GM12891 (cell line): ENCODE measurements around the gene DIDO1.

Source experiments
- POLR2A ChIP-seq: IDR thresholded peaks from 2 replicates; pipeline ENCODE4 v1.6.1; 2011; ENCODE audit warnings: low read depth, low read length, control low read depth
- POLR2AphosphoS5 ChIP-seq: IDR thresholded peaks from 2 replicates; pipeline ENCODE4 v1.6.1; 2011; ENCODE audit warnings: low read depth, low read length, control low read depth

DNA sequence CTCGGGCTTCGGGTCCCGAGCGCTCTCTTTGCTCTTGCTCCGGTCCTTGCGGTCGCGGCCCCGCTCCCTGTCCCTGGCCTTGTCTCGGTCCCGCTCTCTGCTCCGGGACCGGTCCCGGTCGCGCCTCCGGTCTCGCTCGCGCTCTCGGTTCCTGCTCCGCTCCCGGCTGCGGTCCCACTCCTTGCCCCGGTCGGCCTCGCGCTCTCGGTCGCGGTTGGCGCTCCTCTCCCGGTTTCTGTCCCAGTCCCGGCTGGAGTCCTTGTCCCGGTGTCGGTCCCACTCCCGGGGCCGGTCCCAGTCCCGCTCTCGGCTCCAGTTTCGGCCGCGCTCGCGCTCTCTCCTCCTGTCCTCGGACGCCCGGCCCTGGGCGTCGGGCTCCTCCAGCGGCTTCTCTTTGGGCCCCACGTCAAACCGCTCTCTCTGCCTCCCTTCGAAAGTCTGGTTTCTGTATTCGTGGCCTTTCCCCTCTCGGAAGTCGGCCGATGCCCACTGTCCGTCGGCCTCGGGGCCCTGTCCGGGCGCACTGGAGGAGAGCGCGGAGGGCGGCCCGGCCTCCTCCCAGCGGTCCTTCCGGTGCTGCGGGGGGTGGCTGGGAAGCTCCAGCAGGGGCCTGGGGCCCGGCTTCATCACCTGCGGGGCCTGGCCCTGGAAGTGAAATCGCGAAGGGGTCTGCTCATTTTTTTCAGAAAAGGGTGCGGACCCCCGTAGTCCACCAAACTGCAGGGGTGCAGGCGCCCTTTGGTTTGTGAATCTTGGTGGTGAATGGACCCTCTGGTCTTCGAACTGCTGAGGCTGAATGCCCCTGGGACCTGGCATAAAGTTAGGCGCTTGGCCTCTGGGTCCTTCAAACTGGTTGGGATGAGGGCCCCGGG is 46.8 kb downstream of the DIDO1 start:
- TF ChIP-seq POLR2AphosphoS5 (no peak), POLR2A (no peak)
